GM21723 (cell line): ENCODE data around the gene TGFBI.
"Not testable (repeated sequence)": the region's sequence is repeated elsewhere in the genome, so short reads cannot be mapped to it uniquely, and the experiment has no call there.

Experiments
- ATAC-seq: cut with Tn5 transposase; IDR thresholded peaks from one replicate; pipeline ENCODE4 v1.9.1; 2021; ENCODE audit warnings: mild to moderate bottlenecking, moderate library complexity; ENCODE audit not compliant: unreplicated experiment

Gene TGFBI

DNA sequence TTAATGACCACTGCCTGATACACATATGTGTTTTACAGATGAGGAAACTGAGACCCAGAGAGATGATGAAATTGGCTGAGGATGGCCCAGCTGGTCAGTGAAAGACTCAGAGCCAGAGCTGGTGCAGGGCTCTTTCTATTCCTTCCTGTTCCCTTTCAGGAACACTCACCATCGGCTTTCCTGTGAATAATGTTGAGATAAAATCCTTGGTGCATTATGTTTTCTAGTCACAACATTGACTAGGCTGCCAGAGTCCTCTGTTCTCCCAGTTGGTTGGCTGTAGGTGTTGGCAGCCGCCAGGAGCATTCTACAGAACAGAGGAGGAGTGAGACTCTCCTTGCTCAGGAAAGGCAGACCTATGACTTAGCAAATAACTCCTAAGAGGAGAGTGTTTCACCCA is 14.8 kb downstream of the TGFBI start:
- no peak for ATAC-seq

DNA sequence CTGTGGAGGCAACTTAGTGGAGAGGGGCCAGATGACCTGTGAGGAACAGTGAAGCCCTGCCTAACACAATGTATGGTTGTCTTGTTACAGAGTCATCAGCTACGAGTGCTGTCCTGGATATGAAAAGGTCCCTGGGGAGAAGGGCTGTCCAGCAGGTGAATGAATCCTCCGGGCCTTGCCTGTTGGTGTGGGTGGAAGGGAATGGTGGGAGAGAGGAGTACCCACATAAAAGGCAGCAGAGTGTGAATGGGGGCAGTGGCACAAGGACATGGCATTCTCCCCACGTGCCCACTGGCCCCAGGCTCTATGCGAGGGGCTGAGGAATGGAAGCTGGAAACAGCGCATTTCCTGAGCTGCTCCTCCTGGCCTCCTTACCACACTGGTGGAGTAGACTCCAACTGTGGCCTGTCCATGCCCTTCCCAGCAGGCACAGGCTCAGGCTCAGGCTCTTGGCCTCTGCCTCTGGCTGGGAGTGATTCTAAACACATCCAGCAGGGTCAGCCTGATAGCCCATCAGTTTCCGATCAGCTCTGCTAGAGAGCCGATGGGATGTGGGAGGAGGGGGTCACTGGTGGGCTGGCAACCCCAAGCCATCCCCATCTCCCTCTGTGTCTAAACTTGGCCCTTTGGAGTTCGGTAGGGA is 15.3 kb downstream of the TGFBI start:
- no peak for ATAC-seq

DNA sequence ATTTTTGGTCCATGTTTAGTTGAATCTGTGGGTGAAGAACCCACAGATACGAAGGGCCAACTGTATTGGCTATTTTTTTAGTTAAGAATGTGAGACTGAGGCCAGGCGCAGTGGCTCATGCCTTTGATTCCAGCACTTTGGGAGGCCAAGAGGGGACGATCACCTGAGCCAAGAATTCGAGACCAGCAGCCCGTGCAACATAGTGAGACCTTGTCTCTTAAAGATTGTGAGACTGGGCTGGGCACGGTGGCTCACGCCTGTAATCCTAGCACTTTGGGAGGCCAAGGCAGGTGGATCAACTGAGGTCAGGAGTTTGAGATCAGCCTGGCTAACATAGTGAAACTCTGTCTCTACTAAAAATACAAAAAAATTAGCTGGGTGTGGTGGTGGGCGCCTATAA is 16.2 kb downstream of the TGFBI start:
- not testable (repeated sequence) for ATAC-seq

DNA sequence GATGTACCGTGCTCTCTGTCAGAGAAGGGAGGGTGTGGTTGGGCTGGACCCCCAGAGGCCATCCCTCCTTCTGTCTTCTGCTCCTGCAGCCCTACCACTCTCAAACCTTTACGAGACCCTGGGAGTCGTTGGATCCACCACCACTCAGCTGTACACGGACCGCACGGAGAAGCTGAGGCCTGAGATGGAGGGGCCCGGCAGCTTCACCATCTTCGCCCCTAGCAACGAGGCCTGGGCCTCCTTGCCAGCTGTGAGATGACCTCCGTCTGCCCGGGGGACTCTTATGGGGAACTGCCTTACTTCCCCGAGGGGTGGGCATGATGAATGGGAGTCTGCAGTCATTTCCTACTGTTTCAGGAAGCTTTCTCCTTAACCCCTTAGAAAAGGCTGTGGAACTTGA is 17.5 kb downstream of the TGFBI start:
- ATAC-seq = no peak

DNA sequence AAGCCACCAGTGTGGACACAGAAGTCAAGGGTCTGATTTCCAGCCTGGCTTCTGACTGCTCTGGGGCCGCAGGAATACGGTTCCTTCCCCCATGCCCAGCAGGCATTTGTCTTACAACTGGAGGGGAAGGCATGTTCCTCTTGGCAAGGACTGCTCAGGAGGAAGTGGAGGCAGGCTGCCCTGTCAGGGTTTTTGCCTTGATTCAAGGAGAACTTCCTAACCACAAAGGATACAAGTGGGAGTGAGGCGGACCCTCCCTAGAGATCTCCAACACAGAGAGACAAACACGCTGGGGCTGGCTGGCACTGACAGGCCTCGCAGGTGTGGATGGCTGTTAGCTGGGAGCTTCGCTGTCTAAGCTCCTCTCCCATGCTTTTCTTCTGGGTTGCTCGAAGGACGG is 19.1 kb downstream of the TGFBI start:
- ATAC-seq = no peak

DNA sequence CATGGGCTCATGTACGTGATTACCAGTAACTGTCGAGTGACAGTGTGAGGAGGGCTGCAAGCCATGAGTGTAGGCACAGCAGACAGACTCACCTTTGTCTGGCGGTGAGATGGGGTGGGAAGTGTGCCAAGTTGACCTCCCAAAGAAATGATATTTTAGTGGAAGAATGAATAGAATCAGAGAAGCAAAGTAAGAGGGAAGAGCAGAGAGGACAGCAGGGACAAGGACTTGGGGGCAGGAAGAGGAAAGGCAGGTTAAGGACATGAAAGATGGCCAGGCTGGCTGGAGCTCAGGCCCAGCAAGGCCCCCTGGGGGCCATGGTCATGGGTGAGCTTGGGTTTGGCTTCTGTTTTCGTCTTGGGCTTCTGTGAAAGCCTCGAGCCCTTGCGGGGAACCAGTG is 20.2 kb downstream of the TGFBI start:
- no peak for ATAC-seq

DNA sequence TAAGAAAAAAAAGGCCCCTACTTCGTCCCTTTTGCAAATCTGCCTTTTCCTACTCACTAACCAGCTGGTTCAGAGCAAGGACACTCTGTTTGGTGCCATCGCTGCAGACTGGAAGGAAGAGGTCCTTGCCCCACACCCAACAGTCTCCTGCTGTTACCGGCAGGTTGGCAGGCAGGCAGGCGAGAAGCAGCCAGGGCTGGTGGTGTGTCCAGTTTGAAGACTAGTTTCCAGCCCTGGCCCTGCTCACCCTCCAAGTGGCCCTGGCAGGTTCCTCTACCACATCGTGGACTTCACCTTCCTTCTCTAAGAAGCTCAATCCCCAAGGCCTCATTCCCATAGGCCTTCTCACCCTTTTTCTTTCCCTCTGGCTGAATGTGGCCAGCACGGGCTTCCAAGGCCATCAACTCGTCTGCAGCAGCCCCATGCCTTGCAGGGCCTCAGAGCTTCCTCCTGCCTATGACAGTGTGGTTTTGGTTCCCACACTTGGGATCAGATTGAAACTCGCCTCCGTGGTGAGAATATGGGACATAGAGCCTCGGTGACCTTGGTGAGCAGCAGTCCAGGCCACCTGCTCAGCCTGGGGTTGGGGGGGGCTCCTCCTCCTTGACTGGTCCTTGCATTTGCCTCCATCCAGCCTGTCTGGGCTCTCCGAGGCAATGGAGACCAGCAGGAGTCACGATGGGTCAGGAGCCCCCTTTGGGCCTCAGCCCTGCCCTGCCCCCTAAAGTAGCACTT is 22.9 kb downstream of the TGFBI start:
- ATAC-seq = no peak

DNA sequence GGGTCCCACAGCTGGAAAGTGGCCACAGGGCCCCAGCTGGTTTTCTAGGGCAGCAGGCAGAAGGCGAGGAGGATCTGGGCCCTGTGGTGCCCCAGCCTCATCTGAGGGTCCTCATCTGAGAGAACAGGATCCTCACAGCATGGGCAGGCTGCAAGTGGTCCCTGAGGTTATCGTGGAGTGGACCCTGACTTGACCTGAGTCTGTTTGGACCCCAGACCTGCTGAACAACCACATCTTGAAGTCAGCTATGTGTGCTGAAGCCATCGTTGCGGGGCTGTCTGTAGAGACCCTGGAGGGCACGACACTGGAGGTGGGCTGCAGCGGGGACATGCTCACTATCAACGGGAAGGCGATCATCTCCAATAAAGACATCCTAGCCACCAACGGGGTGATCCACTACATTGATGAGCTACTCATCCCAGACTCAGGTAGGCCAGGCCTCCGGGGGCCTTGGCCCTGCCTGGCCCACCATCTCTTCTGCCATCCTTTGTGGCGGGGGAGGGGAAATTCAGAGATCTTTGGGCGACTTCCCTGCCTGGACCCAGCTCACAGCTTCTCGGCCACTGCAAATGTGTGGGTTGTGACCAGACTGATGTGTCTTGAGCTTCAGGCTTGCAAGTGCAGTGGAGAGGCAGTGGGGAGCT is 24.0 kb downstream of the TGFBI start:
- ATAC-seq = no peak

DNA sequence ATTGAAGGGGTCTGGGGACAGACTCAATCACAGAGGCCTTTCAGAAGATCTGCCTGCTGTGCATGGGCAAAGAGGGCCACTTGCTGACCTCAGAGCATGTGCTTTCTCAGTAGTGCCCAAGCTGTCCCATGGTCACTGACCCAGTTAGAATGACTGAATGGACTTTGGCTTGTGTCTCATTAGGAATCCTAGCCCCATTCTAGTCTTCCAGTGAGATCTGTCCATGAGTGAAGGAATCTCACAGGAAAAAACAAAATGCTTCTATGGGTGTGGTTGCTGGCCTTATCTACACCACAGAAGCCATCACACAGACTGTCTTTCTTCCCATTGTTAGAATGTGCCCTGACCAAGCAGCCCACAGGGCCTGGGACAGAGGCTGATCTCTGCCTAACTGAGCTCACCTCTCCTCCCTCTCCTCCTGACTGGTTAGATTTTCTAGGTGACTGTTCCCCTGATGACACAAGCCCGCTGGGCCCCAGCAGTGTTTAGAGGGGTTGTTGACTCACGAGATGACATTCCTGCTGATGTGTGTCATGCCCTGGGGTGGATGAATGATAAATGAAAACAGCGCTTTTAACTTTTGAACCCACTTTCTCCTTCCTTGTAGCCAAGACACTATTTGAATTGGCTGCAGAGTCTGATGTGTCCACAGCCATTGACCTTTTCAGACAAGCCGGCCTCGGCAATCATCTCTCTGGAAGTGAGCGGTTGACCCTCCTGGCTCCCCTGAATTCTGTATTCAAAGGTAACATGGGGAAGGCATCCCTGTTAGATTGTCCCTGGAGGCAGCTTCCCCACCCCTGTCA is 24.8 kb downstream of the TGFBI start:
- no peak for ATAC-seq

DNA sequence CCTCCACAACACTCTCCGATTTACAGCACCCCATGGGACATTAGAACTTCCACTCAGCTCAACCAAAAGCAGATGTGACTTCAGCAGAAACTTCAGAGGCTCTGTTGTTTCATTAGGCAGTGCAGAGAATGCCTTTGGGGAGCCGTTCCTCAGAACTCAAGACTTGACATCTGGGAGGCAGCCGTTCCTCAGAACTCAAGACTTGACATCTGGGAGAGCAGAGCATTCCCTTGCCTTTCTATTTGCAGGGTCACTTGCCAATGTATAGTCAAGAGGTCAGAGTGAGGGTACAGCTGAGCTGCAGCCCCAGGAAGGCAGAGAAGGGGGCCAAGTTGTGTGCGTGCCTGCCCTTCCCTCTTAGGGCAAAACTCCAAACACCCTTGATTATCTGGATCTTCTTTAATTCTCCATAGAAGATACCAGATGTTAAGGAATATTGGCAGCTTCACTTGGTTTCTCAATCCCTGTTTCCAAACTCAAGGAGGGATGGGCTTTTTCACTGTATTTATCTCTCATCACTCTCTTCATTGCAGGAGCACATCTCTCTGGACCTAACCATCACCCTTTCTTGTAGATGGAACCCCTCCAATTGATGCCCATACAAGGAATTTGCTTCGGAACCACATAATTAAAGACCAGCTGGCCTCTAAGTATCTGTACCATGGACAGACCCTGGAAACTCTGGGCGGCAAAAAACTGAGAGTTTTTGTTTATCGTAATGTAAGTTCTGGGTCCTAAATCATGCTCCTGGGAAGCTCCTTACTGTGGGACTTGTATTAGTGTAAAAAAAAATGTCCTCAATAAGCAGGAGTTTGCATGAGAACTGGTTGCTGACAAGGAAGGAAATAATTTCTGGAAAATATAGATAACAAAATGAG is 25.6 kb downstream of the TGFBI start:
- ATAC-seq = no peak

DNA sequence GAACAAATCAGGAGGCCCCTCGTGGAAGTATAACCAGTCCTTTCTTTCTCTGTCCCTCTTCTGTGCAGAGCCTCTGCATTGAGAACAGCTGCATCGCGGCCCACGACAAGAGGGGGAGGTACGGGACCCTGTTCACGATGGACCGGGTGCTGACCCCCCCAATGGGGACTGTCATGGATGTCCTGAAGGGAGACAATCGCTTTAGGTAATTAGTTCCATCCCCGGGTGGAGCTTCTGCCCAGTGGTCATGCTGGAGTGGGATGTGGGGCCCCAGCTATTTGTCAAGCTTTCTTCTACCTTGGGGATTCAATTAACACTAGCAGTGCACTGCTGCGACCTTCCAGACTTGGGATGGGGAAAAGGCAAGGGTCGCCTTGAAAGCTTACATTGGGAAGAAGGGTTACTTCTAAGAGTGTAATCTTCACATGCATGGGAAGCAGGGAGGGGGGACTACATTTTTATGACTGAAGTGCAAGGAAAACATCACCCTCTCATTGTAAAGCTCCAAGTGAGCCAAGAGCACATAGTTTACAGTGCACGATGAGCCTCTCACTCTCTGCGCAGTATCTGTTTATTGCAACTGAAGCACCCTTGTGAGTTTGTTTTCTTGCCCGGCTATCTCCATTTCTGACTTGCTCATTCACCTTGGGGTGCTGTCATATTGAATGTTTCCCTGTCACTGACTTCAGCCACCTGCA is 27.0 kb downstream of the TGFBI start:
- ATAC-seq = no peak

DNA sequence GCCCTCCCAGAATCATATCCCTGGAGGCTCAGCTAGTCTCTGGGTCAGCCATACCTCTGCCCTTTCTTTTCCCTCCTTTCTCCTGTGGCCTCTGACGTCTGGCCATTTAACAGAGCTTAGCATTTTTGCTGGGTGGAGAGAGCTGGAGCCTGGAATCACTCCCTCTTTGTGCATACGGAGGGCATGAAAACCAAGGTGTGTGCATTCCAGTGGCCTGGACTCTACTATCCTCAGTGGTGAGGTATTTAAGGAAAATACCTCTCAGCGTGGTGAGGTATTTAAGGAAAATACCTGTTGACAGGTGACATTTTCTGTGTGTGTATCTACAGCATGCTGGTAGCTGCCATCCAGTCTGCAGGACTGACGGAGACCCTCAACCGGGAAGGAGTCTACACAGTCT is 27.5 kb downstream of the TGFBI start:
- no peak for ATAC-seq

DNA sequence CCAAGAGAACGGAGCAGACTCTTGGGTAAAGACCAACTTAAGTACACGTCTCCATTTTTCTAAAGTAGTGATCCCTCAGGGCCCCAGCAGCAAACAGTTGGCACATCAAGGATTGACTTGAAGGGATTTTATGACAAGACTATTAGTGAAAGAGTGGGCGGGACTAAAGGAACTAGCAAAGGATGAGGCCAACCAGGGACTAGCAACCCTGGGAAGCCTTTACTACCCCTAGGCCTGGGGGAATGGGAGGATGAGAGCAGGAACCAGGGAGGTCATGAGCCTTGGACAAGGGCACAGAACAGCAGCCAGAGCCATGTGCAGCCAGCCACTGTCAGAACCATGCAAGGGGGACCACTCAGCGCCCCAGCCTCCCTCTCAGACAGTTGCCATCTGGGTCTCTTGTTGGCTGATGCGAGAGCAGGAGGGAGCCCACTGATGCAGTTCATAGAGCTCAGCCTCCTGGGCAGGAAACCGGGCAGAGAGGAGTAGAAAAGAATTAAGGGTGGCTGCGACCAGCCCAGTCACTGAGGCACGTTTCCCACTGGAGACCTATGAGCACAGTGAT is 28.1 kb downstream of the TGFBI start:
- no peak for ATAC-seq

DNA sequence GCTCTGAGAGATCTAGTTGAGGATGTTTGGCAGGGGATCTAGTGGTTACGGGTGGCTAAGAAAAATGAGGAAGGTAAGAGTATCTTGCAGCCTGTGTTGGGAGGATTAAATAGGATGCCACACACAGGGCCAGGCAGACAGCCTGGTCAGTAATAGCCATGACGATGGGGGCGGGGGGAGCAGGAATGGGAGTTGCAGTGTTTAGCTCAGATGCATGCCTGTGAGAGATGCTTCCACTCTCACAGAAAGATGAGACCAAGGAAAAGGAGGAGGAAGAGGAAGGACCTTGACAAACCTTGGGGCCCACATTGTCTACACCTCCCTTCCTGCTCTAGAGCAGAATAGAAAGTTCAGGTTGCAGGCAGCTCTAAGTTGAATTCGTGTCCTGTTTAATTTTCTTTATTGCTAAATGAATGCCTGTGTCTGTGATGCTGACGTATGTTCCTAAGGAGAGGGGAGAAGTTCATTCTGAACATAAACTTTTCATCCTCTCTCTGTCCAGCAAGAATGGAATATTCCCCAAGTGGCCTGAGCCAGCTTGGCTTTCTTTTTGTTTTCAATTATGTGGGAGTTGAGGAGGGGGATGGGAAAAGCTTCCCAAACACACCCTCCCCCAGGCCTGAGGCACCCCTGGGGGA is 28.7 kb downstream of the TGFBI start:
- no peak for ATAC-seq

DNA sequence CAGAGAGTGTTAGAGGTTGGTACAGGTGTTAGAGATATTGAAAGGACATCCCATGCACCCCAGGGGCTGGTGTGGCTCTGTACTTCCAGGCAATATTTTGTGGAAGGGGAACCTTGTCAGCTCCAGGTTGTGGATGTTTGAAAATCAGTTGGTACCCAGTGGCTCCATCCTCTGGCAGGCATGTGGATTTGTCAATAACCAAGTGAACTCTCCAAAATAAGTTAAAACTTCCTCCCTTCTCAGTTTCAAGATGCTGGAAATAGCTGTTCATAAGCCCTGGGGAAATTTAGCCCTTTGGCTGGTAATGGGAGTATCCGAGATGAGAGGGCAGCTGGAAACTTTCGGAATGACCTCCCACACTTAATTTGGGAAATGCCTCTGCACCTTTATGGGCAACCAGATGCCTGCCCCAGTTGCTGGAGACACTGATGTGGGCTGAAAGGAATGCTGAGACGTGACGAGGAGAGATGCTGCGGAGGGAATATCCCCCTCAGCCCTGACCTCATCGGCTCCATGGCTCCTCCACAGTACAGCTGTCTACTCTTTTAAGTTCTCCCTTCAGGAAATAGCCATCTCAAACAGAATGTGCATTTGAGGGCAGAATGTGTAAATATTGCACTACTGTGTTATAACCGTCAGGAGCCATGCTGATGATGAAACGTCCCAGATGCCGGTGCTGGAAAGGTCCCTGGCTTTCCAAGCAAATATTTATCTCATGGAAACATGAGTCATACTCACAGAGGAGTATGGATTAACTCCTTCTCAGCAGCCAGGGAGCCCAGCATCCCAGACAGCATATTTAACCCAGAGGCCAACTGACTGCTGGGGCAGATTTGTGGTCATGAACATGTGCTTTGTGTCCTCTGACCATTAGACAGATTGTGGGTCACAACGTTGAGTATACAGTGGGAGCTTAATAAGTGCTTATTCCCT is 29.5 kb downstream of the TGFBI start:
- no peak for ATAC-seq

DNA sequence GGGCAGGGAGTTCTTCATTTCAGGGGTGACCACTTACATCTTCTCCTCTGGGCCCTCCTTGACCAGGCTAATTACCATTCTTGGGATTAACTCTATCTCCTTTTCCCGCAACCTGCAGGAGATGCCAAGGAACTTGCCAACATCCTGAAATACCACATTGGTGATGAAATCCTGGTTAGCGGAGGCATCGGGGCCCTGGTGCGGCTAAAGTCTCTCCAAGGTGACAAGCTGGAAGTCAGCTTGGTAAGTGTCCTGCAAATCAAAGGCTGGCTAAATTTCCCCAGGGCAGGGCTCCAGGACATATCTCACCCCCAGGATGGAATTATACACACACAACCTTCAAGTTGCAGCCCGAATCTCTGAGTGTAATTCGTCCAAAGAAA is 30.2 kb downstream of the TGFBI start:
- ATAC-seq = no peak

DNA sequence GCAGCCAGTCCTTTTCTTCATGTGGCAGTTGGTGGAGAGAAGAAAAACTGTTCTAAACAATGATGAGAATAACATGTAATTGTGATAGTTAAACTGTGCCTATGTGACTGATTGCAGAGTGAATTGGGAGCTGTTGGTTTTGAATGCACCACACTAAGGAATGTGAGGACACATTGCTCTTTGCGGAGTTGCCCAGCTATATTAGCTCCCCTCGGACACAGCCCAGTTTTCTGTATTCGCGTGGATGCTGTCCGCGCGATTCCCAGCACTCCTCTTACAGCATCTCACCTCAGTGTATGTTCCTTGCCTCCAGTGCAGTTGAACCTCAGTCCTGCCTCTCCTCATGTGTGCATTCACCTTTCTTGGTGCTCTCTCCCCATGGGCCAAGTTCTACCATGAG is 32.2 kb downstream of the TGFBI start:
- ATAC-seq = no peak
